ENCODE results near the gene LZTR1.

DNA sequence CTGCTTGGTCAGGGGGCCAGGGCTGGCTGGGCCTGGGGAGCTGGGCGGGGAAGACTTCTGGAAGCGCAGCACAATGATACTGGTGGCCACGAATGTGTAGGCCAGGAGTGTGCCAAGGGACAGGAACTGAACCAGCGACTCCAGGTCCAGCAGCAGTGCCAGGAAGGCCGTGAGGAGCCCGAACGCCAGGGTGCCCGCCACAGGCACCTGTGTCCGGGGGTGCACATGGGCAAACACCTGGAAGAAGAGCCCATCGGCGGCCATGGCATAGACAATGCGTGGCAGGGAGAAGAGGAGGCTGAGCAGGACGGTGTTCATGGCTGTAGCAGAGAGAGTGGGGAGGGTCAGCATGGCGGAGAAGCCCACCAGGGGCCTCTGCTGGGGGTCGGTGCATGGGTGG lies 47.9 kb downstream of the LZTR1 start:
- TF ChIP-seq, protein P1, sequence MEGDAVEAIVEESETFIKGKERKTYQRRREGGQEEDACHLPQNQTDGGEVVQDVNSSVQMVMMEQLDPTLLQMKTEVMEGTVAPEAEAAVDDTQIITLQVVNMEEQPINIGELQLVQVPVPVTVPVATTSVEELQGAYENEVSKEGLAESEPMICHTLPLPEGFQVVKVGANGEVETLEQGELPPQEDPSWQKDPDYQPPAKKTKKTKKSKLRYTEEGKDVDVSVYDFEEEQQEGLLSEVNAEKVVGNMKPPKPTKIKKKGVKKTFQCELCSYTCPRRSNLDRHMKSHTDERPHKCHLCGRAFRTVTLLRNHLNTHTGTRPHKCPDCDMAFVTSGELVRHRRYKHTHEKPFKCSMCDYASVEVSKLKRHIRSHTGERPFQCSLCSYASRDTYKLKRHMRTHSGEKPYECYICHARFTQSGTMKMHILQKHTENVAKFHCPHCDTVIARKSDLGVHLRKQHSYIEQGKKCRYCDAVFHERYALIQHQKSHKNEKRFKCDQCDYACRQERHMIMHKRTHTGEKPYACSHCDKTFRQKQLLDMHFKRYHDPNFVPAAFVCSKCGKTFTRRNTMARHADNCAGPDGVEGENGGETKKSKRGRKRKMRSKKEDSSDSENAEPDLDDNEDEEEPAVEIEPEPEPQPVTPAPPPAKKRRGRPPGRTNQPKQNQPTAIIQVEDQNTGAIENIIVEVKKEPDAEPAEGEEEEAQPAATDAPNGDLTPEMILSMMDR (IDR thresholded peaks at IDR 0.05) = no peak
- no peak for TF ChIP-seq POLR2AphosphoS5 (IDR thresholded peaks at IDR 0.05; ENCODE audit: low read depth, low read length)
- TF ChIP-seq, protein P2, sequence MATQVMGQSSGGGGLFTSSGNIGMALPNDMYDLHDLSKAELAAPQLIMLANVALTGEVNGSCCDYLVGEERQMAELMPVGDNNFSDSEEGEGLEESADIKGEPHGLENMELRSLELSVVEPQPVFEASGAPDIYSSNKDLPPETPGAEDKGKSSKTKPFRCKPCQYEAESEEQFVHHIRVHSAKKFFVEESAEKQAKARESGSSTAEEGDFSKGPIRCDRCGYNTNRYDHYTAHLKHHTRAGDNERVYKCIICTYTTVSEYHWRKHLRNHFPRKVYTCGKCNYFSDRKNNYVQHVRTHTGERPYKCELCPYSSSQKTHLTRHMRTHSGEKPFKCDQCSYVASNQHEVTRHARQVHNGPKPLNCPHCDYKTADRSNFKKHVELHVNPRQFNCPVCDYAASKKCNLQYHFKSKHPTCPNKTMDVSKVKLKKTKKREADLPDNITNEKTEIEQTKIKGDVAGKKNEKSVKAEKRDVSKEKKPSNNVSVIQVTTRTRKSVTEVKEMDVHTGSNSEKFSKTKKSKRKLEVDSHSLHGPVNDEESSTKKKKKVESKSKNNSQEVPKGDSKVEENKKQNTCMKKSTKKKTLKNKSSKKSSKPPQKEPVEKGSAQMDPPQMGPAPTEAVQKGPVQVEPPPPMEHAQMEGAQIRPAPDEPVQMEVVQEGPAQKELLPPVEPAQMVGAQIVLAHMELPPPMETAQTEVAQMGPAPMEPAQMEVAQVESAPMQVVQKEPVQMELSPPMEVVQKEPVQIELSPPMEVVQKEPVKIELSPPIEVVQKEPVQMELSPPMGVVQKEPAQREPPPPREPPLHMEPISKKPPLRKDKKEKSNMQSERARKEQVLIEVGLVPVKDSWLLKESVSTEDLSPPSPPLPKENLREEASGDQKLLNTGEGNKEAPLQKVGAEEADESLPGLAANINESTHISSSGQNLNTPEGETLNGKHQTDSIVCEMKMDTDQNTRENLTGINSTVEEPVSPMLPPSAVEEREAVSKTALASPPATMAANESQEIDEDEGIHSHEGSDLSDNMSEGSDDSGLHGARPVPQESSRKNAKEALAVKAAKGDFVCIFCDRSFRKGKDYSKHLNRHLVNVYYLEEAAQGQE (IDR thresholded peaks at IDR 0.05; ENCODE audit: insufficient read depth in 1 of 2, low read depth in 2 of 2, low read length in 1 of 2) = no peak
- no peak for TF ChIP-seq SIN3A (IDR thresholded peaks at IDR 0.05; ENCODE audit: borderline replicate concordance, insufficient read depth, low read depth, low read length)

Data from Panc1 (cell line).